ENCODE results near the gene TNNI2. TPM values are rescaled to one million over a fixed set of nuclear protein-coding genes. Genes with fewer than 3 reads are reported as not detected.

TNNI2 gene
- total RNA-seq: not detected in 2 replicates

DNA sequence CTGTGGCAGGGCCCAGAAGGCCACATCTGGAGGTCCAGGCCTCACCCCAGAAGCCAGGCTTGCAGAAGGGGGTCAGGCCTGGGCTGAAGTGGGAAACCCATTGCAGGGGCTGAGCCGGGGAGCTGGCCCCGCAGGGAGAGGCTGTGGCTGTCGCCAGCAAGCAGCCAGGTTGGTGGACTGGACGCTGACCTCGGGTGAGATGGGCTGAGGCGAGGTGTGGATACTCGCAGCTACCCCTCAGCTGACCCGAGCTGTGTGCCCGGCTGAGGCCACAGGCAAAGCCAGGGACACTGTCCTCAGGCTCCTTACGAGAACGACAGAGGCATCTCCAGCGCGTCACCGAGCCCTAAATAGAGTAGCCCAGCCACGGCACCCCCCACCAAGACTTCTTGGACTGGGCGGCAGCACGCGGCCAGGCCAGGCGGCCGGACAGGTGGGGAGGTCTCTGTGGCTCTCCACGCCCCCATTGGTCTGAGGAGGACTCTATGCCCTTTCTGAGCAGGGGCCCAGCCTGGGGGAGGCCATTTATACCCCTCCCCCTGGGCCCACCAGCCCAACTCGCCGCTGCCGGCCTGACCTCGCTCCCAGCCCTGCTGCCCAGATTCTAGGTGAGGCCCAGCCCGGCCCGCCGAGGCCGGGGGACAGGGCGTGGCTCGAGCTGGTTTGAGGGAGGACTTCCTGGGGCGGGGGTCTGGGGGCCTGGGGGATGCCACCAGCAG, at the start of gene TNNI2:
TNNI2 (plus strand) TSS at position 556 of the 719 bp plus-strand sequence. CDS start 716 bp downstream, outside the sequence.

DNA sequence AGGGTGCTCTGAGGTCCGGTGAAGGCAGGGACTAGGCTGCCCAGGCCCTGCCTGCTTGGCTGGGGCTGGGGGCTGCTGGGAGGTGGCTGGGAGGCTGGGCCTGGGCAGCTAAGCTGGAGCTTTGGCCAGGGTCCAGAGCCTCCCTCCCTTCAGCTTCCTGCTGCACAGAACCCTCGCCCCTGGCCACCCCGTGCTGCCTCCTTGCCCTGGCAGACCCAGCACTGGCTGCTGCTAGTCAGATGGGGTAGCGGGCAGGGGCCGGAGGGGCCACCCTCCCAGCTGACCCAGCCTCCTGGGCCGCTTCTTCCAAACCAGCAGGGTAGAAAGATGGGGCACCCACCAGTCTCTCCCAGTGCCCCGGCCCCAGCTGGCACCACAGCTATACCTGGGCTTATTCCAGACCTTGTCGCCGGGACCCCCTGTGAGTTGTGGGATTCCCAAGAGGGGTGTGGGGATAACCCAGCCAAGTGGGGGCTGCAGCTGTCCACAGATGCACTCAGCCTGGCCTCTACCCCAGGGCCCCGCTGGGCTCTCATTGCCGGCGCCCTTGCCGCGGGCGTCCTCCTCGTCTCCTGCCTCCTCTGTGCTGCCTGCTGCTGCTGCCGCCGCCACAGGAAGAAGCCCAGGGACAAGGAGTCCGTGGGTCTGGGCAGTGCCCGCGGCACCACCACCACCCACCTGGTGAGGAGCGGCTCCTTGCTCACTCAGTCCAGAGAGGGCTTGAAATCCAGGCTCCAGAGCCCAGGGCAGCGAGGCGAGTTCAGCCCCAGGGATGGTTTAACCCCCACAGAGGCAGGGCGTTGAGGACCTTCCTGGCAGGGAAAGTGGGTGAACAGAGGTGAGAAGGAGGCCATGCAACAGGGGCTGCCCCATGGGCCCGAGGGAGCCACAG, 3.8 kb upstream of the TNNI2 start, which contains the start of gene SYT8:
SYT8 (plus strand) TSS at position 212 of the 892 bp plus-strand sequence; CDS start at position 328, 116 bp downstream.

DNA sequence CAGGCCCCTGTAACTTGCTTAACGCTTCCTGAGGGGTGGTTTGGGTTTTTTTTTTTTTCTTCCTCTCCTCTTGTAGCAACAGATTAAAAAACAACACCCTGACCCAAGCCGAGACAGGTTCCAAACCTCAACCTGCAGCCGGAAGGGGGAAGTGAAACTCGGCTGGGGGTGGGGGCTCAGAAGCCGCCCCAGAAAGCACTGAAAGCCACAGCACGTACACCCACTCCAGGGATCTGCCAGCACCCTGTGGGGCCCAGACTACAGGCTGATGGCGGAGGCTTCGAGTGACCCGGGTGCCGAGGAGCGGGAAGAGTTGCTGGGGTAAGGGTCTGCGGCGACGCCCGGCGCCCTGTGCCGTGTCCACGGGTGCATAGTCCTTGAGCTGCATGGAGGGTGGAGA, 14.1 kb downstream of the TNNI2 start, which contains the start of gene LSP1:
LSP1 (plus strand) TSS at position 208 of the 400 bp plus-strand sequence; CDS start at position 269, 61 bp downstream.

Small RNA genes within 50 kb of the gene (small RNA-seq; reads per million reads assigned to genes)
- not detected for gene AC051649.1
- not detected for gene MIR4298

Other genes starting within 250 kb of the TNNI2 start
- gene KRTAP5-2, start 240.7 kb upstream of the TNNI2 start, total RNA-seq: not detected in 2 replicates
- not detected in 2 replicates for gene KRTAP5-3, start 230.5 kb upstream of the TNNI2 start, total RNA-seq
- not detected in 2 replicates for gene KRTAP5-4, start 216.8 kb upstream of the TNNI2 start, total RNA-seq
- not detected in 2 replicates for gene KRTAP5-5, start 209.2 kb upstream of the TNNI2 start, total RNA-seq
- not detected in 2 replicates for gene KRTAP5-6, start 141.8 kb upstream of the TNNI2 start, total RNA-seq
- 0.07 TPM in 1 of 2 replicates, not detected in the other for gene IFITM10, start 88.4 kb upstream of the TNNI2 start, total RNA-seq
- gene CTSD, start 75.1 kb upstream of the TNNI2 start, total RNA-seq: 56.7 and 65.2 TPM in 2 replicates
- gene SYT8, start 4.0 kb upstream of the TNNI2 start, total RNA-seq: not detected in 2 replicates
- gene LSP1, start 14.1 kb downstream of the TNNI2 start, total RNA-seq: 0.27 TPM in 1 of 2 replicates, not detected in the other
- gene PRR33, start 52.9 kb downstream of the TNNI2 start, total RNA-seq: not detected in 2 replicates
- gene TNNT3, start 80.7 kb downstream of the TNNI2 start, total RNA-seq: not detected in 2 replicates
- 51.5 and 60.5 TPM in 2 replicates for gene MRPL23, start 108.4 kb downstream of the TNNI2 start, total RNA-seq
- gene H19, start 158.9 kb downstream of the TNNI2 start, total RNA-seq: 0.13 TPM in 1 of 2 replicates, not detected in the other

Data from thoracic aorta endothelial cell (primary cell).